SHP77 treated with DMSO at 0.1 percent for 48 hours (cell line): ENCODE measurements around the gene ENAH.
A peak's percentile ranks its signal among the peaks of the same experiment; 100 is the strongest.
"Not testable (repeated sequence)": the region's sequence is repeated elsewhere in the genome, so short reads cannot be mapped to it uniquely, and the experiment has no call there.

Source experiments
- DNase-seq: peaks from one replicate; lab custom pipeline; 2025; lab: John Stamatoyannopoulos, UW

ENAH gene

DNA sequence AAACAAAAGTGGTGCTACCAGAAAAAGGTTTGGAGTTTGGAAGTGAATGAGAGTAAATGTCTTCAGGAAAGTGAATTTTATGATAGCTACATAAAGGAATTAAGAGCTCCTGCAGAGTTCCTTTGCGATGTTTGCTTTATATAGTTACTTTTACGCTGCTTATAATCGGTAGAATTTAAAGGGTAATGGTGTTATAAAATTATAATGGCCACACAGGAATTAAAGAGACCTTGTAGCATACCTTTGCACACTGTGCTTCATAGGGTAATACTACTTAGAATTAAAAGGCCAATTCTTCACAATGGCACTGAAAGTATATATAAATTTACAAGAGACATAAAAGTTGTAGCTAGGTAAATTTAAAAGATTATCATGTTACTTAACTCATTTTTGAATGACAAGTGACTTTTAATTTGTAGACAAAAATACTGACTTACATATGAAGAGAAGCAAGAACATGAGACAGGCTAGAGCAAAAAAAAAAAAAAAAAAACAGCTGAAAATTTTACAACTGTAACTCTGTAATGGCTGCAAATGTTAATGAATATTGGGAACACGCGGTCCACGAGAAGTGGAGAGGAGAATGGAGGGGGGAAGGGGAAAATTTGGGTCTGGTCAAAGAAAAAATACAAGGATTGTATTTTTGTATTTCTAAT is 159.2 kb downstream of the ENAH start:
- DNase-seq: no peak

DNA sequence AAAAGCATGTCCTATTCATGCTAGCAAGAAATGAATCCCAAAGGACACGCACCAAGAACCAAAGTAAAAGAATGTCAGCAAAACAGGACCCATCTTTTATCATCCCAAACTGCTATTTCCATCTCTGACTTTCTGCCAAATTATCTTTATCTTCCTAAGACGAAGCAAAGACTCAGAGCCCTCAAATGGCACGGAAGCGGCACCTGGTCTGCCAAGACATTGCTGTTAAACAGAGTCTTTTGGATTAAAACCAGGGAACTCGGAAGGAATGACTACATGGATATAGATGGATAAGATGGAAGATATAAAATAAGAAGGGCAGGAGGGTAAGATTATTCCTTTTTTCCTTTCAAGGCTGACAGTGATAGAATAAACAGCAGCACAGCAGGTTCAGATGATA is 164.2 kb downstream of the ENAH start:
- DNase-seq: no peak

DNA sequence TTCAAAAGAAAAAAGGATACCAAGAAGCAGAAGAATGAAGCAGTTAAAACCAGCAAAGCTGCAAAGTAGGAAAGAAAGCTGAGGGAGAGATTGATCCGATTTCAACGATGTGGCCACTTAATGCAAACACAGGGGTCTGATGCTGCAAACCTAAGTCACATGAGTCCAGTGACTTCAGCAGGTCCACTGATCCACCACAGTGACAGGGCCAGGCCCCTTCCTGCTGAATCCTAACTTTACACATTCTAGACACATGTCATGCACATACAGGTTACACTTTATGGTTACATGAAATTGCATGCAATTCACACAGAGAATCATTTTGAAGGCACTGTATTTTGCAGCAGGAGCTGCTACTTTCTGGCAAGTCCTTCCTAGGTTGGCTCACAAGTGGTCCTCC is 166.1 kb downstream of the ENAH start:
- no peak for DNase-seq

DNA sequence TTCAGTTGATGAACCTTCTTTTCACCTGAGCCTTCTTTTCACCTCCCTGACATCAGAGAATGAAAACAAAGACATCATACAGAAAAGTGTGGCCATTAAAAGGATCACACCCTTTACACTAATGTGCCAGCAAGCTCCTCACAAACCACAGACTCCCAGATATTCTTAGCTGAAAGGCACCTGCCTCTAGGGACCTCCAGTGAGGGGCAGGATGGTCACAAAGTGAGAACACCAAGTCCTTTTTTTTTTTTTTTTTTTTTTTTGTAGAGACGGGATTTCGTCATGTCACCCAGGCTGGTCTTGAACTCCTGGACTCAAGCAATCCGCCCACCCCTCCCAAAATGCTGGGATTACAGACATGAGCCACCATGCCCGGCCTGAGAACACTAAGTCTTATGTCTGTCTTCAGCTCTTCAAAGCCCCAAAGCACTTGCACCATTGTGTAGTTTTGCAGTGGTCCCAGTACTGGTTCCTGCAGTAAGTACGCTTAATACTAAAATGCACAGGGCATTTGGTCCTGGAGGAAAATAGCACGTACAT is 166.9 kb downstream of the ENAH start:
- DNase-seq: no peak

DNA sequence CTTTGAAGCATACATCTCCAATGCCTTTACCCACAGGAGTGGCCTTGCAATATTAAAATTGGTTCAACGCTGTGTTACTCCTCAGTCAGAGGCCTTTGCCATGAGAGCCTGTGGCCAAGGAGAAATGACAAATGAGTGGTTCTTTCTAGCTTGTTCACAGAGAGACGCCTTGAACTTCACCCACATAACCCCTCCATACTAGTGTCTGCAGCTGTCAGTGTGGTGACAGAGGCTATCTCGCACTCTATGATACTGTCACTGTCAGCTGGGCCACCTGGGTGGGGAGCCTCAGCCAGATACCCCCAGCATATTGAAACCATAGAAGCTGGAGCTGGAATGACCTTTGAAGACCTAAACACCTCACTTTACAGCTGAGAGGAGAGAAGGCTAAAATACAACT is 167.7 kb downstream of the ENAH start:
- no peak for DNase-seq

DNA sequence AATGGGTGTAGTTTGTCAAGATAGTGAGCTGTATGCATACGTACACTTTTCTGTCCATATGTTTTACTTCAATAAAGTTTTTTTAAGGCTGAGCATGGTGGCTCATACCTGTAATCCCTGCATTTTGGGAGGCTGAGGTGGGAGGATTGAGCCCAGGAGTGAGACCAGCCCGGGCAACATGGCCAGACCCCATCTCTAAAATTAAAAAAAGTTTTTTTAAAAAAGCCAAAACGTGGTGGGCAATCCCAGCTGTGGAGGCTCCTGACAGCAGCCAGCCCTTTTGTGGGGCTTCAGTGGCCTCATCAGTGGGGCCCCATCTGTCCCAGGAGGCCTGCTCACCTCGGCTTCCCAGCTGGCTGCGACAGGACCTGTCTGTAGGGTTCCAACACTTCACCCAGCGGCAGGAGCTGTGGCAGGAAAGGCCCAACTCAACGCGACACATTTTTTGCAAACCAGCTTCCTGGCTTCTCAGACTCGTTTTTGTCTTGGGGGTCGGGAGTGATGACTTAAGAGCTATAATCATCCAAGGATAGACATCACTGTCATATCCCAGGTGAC is 168.2 kb downstream of the ENAH start:
- no peak for DNase-seq

DNA sequence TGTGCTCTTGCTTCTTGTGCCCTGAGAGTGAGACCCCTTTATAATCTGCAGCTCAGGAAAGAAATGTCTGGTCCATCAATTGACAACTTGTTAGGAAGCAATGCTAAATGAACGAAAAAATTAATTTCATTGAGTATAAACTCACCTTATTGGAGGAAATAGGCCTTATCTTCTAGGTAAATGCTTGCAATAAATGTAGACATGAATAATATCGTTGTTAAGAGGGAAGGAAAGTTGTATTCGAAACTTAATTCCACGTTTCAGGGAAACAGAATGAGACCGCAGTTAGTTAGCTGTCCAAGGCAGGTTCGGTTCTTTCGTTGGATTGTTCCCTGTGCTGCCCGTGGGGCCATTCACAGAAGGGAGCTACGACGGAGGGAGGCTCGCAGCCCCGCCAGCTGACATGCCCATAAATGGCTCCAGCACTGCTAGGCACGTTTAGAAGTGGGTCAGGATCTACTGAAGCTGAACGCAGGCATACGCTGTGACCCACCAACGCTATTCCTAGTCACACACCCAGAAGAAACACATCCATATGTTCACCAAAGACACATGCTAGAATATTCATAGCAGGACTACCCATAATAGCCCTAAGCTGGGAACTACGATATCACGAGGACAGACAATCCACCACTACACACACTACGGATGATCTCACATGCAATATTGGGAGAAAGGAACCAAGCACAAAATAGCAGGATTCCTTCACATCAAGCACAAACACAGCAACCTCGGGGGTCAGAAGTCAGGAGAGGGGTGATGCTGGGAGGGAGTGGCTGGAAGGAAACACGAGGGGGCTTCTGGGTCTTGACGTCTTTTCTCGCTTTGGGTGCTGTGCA is 168.9 kb downstream of the ENAH start:
- no peak for DNase-seq

DNA sequence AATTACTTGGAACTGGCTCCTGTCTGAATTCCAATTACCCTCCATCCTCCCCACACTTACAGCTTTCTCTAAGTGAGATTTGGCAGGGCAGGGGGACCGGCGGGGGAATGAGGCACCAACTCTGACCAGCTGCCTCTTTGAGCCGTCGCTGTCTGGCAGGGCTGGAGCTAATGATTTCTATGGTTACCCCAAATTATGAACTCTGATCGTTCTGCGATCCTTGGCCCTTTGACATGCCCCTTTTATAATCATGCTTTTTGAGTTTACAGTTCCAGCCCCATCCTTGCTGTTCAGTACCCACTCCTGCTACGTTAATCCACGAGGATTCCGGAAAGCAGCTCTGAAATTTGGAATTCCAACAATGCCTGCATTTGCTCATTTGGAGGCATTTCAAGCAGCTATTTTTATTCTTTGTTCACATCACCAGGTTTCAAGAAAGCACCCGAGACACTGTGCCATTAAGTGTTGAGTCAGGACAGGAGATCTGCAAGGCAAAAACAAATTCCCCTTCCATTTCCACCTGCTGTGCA is 170.4 kb downstream of the ENAH start:
- no peak for DNase-seq

DNA sequence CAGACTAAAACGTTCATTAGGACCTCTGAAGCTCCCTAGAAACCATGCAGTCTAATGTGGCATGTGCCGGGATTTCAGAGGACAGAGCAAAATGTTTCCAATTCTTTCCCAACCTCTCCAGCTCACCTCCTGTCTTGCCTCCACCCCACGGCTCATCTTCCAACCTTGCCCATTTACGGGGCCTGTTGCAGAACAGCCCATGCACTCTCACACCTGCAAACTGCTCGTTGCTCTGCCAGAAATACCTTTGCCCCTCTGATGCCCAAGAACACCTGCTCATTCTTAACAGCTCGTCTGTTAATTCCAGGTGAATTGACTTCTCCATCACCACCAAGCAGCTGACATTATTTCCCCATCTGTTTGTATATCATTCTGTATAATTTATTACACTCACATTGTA is 171.2 kb downstream of the ENAH start:
- DNase-seq: no peak

DNA sequence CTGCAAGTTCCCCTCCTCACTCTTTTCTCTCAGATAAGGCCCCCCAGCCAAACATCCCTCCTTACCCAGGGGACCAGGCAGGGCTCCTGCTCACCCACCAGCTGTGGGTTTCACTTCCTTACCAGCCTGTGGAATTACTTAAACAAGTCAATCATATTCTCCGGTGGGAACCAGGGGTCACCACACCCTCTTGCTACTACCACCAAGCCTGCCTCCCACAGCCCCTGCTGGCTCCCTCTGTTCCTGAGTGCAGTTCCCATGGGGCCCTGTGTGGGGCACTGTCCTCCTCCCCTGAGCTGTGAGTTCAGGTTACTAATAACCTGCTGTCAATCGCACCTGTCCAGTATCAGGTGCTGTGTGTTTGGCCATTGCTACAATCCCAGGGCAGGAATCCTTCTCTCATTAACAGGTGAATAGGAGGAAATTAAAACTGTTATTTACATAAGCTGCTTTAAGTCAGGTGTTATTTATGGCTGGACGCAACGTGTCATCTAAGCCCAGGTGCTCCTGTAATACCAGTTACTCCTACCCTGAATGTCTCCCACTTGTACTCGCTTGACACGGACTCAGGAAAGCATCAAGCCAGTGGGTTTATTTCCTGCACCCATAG is 172.0 kb downstream of the ENAH start:
- peak; percentile 53 for DNase-seq

DNA sequence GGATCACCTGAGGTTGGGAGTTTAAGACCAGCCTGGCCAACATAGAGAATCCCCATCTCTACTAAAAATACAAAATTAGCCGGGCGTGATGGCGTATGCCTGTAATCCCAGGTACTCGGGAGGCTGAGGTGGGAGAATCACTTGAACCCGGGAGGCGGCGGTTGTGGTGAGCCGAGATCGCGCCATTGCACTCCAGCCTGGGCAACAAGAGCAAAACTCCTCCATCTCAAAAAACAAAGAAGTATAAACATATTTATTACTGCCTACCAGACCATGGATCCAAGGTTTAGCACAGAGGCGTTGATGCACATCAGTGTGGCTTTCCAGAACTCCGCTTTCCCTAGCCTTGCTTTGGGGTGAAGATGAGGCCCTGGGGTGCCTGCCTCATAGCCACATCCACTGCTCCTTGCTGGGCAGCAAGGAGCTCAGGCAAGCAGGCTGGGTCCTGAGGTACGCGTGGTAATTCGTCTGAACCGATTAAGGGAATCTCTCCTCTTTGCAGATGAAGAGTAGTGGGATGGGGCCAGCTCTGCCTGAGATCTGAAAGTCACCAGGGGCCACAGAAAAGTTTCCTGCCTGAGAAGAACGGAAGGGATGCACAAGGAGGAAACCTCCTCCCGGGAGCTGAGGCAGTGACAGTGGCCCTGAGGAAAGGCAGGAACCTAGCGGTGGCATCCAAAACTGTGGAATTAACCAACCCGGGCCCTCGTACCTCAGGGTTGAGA is 172.8 kb downstream of the ENAH start:
- no peak for DNase-seq

DNA sequence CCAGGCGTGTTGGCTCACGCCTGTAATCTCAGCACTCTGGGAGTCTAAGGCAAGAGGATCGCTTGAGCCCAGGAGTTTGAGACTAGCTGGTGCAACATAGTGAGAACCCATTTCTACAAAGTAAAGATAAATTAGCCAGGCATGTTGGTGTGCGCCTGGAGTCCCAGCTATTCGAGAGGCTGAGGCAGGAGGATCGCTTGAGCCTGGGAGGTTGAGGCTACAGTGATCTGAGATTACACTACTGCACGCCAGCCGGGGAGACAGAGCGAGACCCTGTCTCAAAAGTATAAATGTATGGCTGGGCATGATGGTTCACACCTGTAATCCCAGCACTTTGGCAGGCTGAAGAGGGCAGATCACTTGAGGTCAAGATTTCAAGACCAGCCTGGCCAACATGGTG is 173.6 kb downstream of the ENAH start:
- DNase-seq: no peak

DNA sequence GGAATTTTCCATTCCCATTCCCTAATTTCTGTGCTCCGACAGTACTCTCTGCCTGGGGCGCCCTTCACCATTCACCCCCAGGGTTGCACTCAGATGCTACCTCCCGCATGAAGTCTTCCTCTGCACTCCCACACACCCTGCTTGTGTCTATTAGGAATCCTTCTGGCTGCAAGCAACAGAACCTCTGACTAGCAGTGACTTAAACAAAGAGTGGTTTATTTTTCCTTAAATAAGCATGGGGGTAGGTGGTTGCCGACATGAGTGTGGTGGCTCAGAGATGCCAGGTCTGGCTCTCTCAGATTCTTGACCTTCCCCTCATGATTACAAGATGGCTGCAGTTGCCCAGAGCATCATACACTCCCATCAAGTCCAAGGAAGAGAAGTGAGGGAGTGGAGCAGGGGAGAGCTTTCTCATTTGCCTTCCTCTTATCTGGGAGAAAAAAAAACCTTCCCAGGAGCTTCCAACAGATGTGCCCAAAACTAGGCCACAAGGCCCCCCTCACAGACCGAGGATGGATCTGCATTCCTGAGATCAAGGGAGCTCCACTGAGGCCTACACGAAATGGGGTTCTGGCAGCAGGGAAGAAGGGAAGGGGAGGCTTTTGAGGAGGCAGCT is 175.5 kb downstream of the ENAH start:
- DNase-seq: no peak

DNA sequence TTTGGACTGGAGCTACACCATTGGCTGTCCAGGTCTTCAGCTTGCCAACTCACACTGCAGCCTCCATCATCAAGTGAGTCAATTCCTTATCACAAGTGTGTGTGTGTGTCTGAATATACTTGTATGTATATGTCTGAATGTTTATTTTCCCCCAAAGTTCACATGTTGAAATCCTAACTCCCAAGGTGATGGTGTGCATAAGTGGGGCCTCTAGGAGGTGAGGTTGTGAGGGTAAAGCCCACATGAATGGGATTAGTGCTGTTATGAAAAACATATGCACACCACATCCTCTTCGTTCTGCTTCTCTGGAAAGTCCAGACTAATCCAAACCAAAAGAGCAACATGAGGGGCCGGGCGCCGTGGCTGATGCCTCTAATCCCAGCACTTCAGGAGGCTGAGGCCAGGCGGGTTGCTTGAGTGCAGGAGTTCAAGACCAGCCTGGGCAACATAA is 176.4 kb downstream of the ENAH start:
- DNase-seq: no peak

DNA sequence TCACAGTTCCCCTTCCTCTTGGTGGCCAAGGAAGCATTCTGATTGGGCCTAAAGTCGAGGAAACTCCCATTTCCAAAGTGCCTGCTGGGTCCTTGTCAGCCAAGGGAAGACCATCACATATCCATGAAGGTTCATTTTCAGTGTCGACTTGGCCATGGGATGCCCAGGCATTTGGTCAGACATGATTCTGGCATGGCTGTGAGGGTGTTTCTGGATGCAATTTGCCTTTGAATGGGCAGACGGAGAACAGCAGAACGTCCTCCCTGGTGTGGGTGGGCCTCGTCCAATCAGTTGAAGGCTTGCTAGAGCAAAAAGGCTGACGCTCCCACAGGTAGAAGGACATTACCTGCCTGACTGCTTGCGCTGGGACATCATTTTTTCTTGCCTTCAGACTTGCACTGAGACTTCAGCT is 176.8 kb downstream of the ENAH start:
- DNase-seq: no peak

DNA sequence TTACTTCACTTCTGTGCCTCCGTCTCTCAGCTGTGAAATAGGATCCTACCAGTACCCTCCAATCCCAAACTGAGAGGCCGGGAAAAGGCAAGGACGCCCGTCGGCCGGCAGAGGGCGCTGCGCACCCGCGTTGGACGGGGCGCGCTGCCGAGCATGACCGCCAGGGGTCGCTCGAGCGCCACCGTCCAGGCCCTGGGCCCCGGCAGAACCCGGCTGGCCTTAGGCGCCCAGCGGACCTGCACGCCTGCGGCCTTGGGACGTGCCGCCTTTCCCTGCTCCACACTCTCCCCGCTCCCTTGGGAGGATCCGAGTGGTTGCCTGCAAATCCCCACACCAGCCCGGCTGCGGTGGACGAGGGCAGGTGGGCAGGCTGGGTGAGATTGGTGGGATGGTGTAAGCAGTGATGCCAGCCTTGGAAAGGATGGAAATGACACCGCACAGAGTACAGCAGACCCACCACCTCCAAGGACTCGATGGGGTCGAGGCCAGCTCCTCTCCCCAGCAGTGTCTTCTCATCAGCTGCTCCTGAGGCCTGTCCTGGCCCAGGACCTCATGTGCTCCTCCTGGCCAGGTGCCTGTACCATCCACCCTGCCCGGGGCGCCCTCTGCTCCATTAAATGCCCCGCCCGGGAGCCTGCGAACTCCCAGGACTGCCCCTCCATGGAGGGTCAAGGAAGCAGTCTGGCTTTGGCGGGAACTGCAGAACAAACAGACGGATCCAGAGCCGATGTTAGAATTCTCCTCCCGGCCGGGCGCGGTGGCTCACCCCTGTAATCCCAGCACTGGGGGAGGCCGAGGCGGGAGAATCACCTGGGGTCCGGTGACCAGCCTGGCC is 177.7 kb downstream of the ENAH start:
- peak; percentile 49 for DNase-seq

DNA sequence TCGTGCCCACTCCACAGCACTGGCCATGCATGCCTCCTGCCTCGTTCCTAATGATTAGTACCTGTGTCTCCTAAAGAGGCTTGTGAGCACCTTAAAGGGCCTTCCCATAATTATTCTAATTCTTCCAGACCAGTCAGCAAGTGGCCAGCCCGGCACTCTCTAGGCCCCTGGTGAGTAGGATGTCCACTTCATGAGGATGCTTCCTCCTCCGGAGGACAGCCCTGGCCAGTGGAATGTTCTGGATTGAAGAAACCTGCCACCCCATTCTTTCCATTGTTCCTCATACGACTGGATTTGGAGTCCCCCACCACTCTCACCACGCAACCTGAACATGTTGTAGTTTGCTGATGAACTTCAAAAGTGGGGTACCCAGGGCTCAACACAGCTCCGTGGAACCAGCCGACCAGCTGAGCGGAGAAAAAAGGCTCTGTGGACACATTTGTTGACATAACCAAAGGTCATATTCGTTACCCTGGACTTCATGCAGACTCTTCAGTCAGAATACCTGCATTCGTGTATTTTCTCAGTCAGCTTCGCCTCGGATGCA is 178.4 kb downstream of the ENAH start:
- DNase-seq: no peak

DNA sequence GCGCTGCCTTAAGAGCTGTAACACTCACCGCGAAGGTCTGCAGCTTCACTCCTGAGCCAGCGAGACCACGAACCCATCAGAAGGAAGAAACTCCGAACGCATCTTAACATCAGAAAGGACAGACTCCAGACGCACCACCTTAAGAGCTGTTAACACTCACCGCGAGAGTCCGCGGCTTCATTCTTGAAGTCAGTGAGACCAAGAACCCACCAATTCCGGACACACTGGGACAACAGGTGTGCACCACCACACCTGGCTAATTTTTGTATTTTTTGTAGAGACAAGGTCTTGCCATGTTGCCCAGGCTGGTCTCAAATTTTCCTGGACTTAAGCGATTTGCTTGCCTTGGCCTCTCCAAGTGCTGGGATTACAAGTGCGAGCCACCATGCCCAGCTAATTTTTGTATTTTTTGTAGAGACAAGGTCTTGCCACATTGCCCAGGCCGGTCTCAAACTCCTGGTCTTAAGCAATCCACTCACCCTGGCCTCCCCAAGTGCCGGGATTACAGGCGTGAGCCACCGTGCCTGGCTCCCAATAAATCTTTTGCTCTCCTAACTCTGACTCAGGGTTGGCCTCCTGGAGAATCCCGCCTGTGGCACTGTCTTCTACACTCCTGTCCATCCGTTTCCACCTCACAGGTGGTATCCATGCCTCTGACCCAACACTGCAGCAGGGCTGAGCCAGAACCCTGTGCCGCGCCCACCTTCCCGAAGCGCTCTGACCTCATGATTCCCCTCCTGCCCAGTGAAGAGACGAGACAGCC is 179.1 kb downstream of the ENAH start:
- DNase-seq: not testable (repeated sequence)

DNA sequence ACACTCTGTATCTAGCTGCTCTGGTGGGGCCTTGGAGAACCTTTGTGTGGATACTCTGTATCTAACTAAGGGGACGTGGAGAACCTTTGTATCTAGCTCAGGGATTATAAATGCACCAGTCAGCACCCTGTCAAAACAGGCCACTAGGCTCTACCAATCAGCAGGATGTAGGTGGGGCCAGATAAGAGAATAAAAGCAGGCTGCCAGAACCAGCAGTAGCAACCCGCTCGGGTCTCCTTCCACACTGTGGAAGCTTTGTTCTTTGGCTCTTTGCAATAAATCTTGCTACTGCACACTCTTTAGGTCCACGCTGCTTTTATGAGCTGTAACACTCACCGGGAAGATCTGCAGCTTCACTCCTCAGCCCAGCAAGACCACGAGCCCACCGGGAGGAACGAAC is 179.7 kb downstream of the ENAH start:
- not testable (repeated sequence) for DNase-seq
